Fibroblast of skin of back (primary cell): ENCODE data around the gene IQCN.

ENCODE experiments used
- DNase-seq: peaks from one replicate; pipeline ENCODE4 v3.0.0-alpha.2; 2013

IQCN gene

GRCh38 chr19:18231775-18232174, 42.5 kb downstream of the IQCN start:
- DNase-seq: no peak

- DNase-seq: no peak
These were observed 43.1 kb downstream of the IQCN start for GRCh38 chr19:18230941-18231734.

- DNase-seq: no peak
These were observed 44.3 kb downstream of the IQCN start for GRCh38 chr19:18229915-18230314.

- no peak for DNase-seq
These were observed 44.8 kb downstream of the IQCN start for GRCh38 chr19:18229474-18229873.

- DNase-seq: no peak
These were observed 46.4 kb downstream of the IQCN start for GRCh38 chr19:18227781-18228271.

GRCh38 chr19:18226956-18227780, 47.1 kb downstream of the IQCN start:
- DNase-seq: no peak

- peak; percentile 35 for DNase-seq
These were observed 48.4 kb downstream of the IQCN start, which contains the start of gene PDE4C for GRCh38 chr19:18225702-18226468. Gene PDE4C, minus strand, starts transcription at chr19:18226438. Its CDS starts 23 bp downstream, at chr19:18226415.

GRCh38 chr19:18225355-18225701, 48.9 kb downstream of the IQCN start:
- DNase-seq: no peak

- peak; percentile 92 for DNase-seq
These were observed 49.5 kb downstream of the IQCN start for GRCh38 chr19:18224525-18225354.

GRCh38 chr19:18223860-18224524, 50.3 kb downstream of the IQCN start:
- no peak for DNase-seq

GRCh38 chr19:18221815-18222725, 52.2 kb downstream of the IQCN start:
- no peak for DNase-seq

- DNase-seq: no peak
These were observed 53.5 kb downstream of the IQCN start for GRCh38 chr19:18220632-18221275.

GRCh38 chr19:18219911-18220631, 54.2 kb downstream of the IQCN start:
- DNase-seq: no peak

- DNase-seq: no peak
These were observed 55.7 kb downstream of the IQCN start for GRCh38 chr19:18218600-18218999.

- DNase-seq: no peak
These were observed 56.1 kb downstream of the IQCN start for GRCh38 chr19:18218159-18218558.

- no peak for DNase-seq
These were observed 57.5 kb downstream of the IQCN start for GRCh38 chr19:18216789-18217188.

- DNase-seq: peak; percentile 53
These were observed 59.3 kb downstream of the IQCN start for GRCh38 chr19:18214779-18215433.

GRCh38 chr19:18211683-18212082, 62.6 kb downstream of the IQCN start:
- no peak for DNase-seq
